Stimulated activated CD4-positive, alpha-beta T cell treated with anti-CD3 and anti-CD28 coated beads, TNF-alpha, amount 100 ng/mL, for 48 hours (primary cell): ENCODE results near the gene ZNF581.

ENCODE experiments used
- DNase-seq, 3 donors: peaks; one replicate each; pipeline ENCODE4 v3.0.0-alpha.2; 2020; ENCODE audit warnings: low read depth in 3 of 3

The ZNF581 gene

GRCh38 chr19:55643003-55643886 is at the start of gene ZNF581:
ZNF581 (plus strand) TSS chr19:55643649; CDS start chr19:55644572, 923 bp downstream.
- peak; percentile 69 to 84 (median 75) for DNase-seq

- DNase-seq: no peak
Measured at GRCh38 chr19:55594996-55595545, 48.4 kb upstream of the ZNF581 start.

- no peak for DNase-seq
Measured at GRCh38 chr19:55596304-55596703, 47.1 kb upstream of the ZNF581 start.

GRCh38 chr19:55597501-55597921 is 45.9 kb upstream of the ZNF581 start:
- no peak for DNase-seq

GRCh38 chr19:55598034-55598433 is 45.4 kb upstream of the ZNF581 start:
- DNase-seq: no peak

GRCh38 chr19:55598719-55599467 is 44.6 kb upstream of the ZNF581 start:
- DNase-seq: peak; percentile 89 to 95 (median 92)

- peak; percentile 93 to 95 (median 95) for DNase-seq
Measured at GRCh38 chr19:55599468-55599841, 44.0 kb upstream of the ZNF581 start, which contains the start of gene FIZ1. FIZ1 (minus strand) TSS chr19:55599517; CDS start chr19:55597865, 1,652 bp downstream.

GRCh38 chr19:55599842-55600661 is 43.4 kb upstream of the ZNF581 start, which contains the start of gene ZNF524:
ZNF524 (plus strand) TSS chr19:55600288; CDS start chr19:55602113, 1,825 bp downstream.
- peak; percentile 68 to 80 (median 72) for DNase-seq

GRCh38 chr19:55600662-55601028 is 42.8 kb upstream of the ZNF581 start:
- no peak for DNase-seq

GRCh38 chr19:55601084-55601483 is 42.4 kb upstream of the ZNF581 start:
- no peak for DNase-seq

GRCh38 chr19:55602104-55603001 is 41.1 kb upstream of the ZNF581 start:
- DNase-seq: no peak

- no peak for DNase-seq
Measured at GRCh38 chr19:55603115-55603514, 40.3 kb upstream of the ZNF581 start.

- no peak for DNase-seq
Measured at GRCh38 chr19:55603581-55604292, 39.7 kb upstream of the ZNF581 start.

GRCh38 chr19:55605207-55605636 is 38.2 kb upstream of the ZNF581 start:
- peak; percentile 98 to 99 (median 99) for DNase-seq

- DNase-seq: peak; percentile 50 to 70 (median 54)
Measured at GRCh38 chr19:55605637-55606470, 37.6 kb upstream of the ZNF581 start, which contains the start of gene ZNF865. ZNF865 (plus strand) TSS chr19:55605647; CDS start chr19:55613619, 7,972 bp downstream.

GRCh38 chr19:55606471-55606787 is 37.0 kb upstream of the ZNF581 start:
- no peak for DNase-seq

GRCh38 chr19:55606817-55607216 is 36.6 kb upstream of the ZNF581 start:
- DNase-seq: no peak

- no peak for DNase-seq
Measured at GRCh38 chr19:55609326-55609725, 34.1 kb upstream of the ZNF581 start.
